Erythroblast (primary cell): Measurements from ENCODE around the gene GAL3ST1.
A peak's percentile ranks its signal among the peaks of the same experiment; 100 is the strongest.
"Not testable (repeated sequence)": the region's sequence is repeated elsewhere in the genome, so short reads cannot be mapped to it uniquely, and the experiment has no call there.

Experiments
- DNase-seq, 2 experiments: peaks; one replicate each; lab custom pipeline; 2025; lab: John Stamatoyannopoulos, UW
- GATA1 ChIP-seq: IDR thresholded peaks from 2 replicates; pipeline ENCODE4 v1.6.1; 2011; ENCODE audit warnings: low read depth, mild to moderate bottlenecking, control low read depth, low read length, moderate library complexity
- POLR2A ChIP-seq: IDR thresholded peaks from 2 replicates; pipeline ENCODE4 v1.6.1; 2011; ENCODE audit warnings: mild to moderate bottlenecking, low read length

Gene GAL3ST1

GRCh38 chr22:30566125-30566524, 8.3 kb downstream of the GAL3ST1 start:
- no peak for TF ChIP-seq GATA1
- TF ChIP-seq POLR2A: no peak
- DNase-seq: no peak

- no peak for TF ChIP-seq GATA1
- no peak for TF ChIP-seq POLR2A
- DNase-seq: no peak
These were observed 9.1 kb downstream of the GAL3ST1 start for GRCh38 chr22:30565341-30565740.

DNA sequence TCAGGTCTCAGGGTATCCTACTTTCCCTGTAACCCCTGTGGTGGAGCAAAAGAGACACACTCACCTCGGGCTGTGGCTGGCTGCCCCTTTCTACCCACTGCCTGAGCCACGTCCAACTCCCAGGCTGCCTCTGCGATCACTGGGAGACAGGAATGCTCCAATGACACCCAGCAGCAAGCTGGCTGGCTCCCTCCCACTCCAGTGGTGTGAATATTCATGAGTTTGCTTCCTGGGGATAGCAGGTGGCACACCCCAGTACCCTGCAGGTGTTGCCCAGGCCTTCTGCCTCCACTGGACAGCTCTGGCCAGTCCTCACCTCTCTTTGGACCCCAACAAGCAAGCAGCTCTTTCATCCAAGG, 9.7 kb downstream of the GAL3ST1 start:
- no peak for TF ChIP-seq GATA1
- DNase-seq: no peak

- TF ChIP-seq GATA1: no peak
- TF ChIP-seq POLR2A: no peak
- DNase-seq: no peak
These were observed 10.3 kb downstream of the GAL3ST1 start for GRCh38 chr22:30564045-30564760.

GRCh38 chr22:30562366-30562765, 12.1 kb downstream of the GAL3ST1 start:
- peak in 1 of 2 experiments; percentile 31 for DNase-seq
- no peak for TF ChIP-seq GATA1
- no peak for TF ChIP-seq POLR2A

DNA sequence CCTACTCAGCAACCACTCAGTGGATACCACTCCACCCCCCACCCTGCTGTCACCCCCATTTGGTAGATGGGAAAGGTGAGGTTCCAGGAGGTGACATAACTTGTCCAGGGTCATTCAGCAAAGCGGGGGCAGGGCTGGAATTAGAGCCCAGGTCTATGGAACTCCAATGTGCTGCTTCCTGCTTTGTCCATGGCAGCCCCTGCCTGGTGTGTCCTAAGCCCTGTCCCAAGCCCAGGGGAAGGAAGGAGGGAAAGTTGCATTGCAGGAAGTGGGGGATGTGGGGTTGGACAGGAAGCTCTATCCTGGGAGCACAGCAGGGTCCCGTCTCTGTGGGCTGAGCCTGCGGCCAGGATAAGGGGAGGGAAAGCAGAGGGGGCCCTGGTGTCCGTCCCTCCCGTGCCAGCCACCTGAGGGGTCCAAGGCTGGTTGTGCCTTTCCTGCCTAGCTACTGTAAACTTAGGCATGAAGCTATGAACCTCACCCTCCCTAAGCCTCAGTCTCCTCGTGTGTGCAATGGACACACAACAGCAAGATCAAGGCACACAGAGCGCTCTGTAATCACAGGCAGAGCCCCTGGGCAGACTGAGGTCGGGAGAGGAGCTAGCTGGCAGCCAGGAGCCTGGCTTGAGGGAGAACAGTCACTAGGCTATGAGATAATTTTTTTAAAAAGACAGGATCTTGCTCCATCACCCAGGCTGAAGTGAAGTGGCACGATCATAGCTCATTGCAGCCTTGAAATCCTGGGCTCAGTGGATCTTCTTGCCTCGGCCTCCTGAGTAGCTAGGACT, 12.9 kb downstream of the GAL3ST1 start:
- no peak for DNase-seq
- no peak for TF ChIP-seq GATA1
- no peak for TF ChIP-seq POLR2A

DNA sequence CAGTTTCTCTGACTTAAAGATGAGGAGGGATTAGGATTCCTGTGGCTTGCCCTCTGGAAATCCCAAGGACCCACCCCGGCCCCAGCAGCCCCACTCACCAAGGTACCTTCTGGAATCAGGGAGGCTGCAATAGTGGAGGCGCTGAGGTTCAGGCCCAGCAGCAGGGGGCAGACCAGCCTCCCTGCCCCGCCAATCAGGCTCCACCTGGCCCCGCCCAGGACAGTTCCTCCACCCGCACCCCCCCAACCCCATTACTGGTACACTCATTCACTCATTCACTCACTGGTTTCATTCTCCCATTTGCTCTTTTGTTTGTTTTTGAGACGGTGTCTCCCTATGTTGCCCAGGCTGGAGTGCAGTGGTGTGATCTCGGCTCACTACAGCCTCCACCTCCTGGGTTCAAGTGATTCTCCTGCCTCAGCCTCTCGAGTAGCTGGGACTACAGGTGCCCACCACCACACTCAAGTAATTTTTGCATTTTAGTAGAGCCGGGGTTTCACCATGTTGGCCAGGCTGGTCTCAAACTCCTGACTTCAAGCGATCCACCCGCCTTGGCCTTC, 13.7 kb downstream of the GAL3ST1 start:
- DNase-seq: peak; percentile 44 to 46

- no peak for TF ChIP-seq GATA1
- no peak for TF ChIP-seq POLR2A
- no peak for DNase-seq
These were observed 14.6 kb downstream of the GAL3ST1 start for GRCh38 chr22:30559889-30560288.

DNA sequence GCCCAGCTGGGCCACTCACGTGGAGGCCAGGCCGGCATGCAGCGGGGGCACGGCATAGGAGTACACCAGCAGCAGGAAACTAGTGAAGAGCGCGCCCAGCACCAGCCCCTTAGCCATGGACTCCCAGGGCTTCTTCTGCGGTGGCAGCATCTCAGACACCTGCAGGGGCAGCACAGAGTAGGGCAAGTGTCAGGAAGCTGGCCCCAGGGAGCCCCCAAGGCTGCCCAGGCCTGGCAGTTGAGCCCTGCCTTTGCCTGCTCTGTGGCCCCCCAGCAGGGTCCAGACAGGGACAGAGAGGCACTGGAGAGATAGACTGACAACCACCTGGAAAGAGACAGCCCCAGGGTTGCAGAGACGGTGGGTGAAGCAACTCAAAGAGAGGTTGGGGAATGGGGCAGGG, 17.2 kb downstream of the GAL3ST1 start:
- no peak for DNase-seq
- no peak for TF ChIP-seq GATA1
- no peak for TF ChIP-seq POLR2A

DNA sequence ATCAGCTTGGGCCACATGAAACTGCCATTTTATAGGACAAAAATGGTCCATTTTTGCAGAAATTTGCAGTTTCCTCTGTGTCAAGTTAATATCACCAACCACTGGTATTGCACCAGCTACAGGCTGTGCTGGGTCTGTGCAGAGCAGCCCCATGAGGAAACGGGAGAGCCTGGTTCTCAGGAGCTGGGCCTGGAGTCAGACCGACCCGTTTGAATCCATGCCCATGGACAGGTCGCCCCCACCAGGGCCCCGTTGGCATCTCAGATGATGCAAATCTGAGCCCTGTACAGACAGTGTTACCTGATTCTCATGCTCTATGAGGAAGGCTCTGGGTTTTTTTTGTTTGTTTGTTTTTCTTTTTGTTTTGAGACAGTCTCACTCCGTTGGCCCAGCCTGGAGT, 18.1 kb downstream of the GAL3ST1 start:
- DNase-seq: peak; percentile 34 to 47
- TF ChIP-seq GATA1 (no peak), POLR2A (no peak)

DNA sequence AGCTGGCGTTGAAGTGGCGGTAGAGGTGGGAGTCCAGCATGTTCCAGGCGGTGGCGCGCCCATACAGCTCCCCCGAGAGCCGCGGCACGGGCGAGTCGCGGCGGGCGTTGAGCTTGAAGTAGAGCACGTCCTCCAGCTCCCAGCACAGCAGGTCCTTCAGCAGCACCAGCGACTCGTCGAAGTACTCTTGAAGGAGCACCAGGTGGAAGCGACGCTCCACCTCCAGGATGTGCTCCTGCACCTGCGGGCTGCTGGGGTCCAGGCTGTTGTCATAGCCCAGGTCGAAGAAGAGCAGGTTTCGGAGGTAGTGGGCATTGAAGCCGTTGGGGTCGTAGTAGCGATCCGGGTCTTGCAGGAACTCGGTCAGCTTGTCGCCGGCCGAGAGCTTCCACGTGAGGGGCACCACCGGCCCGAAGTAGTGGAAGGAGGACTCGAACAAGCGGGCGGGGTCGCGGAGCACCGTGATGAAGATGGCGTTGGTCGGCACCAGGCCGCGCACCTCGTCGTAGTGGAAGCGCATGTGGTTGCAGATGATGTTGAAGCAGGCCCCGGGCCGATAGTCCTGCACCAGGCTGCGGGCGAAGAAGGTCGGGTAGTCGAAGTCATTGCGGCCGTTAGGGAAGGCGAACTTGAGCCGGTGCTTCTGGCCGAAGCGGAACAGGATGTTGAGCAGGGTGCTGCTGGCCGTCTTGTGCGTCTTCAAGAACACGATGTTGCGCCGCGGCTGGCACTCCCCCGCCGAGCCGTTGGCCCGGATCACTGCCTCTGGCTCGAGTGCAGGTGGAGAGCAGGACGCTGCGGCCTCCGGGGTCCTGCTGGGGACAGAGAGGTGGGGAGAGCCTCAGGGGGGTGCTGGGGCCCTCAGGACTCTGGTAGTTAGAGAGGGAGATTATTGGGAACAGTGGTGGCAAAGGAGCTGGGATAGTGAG, 18.9 kb downstream of the GAL3ST1 start:
- TF ChIP-seq GATA1 (no peak), POLR2A (no peak)
- DNase-seq: peak in 1 of 2 experiments; percentile 16

- TF ChIP-seq POLR2A (no peak), GATA1 (no peak)
- no peak for DNase-seq
These were observed 20.5 kb downstream of the GAL3ST1 start for GRCh38 chr22:30553971-30554370.

- TF ChIP-seq GATA1 (no peak), POLR2A (no peak)
- no peak for DNase-seq
These were observed 21.7 kb downstream of the GAL3ST1 start for GRCh38 chr22:30552719-30553118.

DNA sequence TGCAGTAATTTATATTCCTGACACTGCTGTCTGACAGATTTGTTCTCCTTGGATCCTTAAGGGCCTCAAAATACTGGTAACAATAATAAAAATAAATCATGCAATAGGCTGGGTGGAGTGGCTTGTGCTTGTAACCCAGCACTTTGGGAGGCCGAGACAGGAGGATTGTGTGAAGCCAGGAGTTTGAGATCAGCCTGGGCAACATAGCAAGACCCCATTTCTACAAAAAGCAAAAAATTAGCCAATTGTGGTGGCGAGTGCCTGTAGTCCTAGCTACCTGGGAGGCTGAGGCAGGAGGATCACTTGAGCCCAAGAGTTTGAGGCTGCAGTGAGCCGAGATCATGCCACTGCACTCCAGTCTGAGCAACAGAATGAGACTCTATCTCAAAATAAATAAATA, 22.7 kb downstream of the GAL3ST1 start:
- not testable (repeated sequence) for DNase-seq
